ENCODE results near the gene PDCD4.

- TF ChIP-seq CTCF (IDR thresholded peaks at IDR 0.05; ENCODE audit: low read depth, low read length, poor library complexity, severe bottlenecking) (no peak), EZH2phosphoT487 (IDR thresholded peaks at IDR 0.05; ENCODE audit: borderline replicate concordance, low read length) (no peak)
Measured at GRCh38 chr10:110898391-110898790, 26.7 kb downstream of the PDCD4 start.

Measured in DOHH2 (cell line).